ENCODE measurements around the gene MRPS9. TPM values are rescaled to one million over a fixed set of nuclear protein-coding genes. Genes with fewer than 3 reads are reported as not detected.

Gene MRPS9
- total and polyA plus RNA-seq, 9 of the 15 experiments (the other 6 are each of a cell fraction or from before 2014, with no cell fraction given), result 46.2 to 143 (median 65.6) TPM

DNA sequence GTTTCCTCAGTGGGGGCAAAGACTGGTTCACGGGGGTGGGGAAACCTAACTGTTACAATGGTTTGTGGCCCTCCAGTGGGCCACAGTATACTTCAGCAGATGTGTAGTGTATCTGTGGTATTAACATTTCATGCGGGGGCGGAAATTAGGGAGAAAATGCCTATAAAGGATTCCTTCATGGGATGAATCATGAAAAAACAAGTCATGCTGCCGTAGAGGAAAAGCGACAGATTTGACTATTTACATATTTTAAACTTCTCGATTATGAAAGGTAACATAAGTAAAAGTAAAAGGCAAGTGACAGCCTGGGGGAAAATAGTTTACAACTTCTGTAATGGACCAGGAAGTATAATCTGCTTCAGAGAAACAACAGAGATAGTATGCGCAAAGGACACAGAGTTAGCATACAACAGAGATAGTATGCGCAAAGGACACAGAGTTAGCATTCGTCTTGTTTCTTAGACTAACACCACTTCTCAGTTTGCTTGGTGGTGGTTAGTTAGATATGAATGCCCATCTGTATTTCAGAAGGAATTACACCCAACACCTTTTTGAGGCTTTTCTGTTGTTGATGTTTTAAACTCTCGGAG, 41.1 kb downstream of the MRPS9 start:
- Histone ChIP-seq H3K27ac (ENCODE audit: extremely low read depth, low read depth, low read length) (no peak overlapping the region), H3K27me3 (ENCODE audit: control insufficient read depth in 2 of 2, insufficient read depth in 2 of 2, low read length in 2 of 2) (no peaks in the 10 kb centered on the region), H3K9me3 (replicated peaks; ENCODE audit: control insufficient read depth, insufficient read depth, low read depth, low read length) (no peaks in the 10 kb centered on the region), H3K9ac (ENCODE audit: insufficient read depth in 1 of 2, low read depth in 2 of 2, low read length in 2 of 2) (no peak overlapping the region), H4K20me1 (replicated peaks; ENCODE audit: control insufficient read depth, insufficient read depth, low read length) (no peaks in the 10 kb centered on the region), H3K4me2 (ENCODE audit: insufficient read depth, low read length) (no peak overlapping the region), H2AFZ (ENCODE audit: low read depth, low read length) (no peak overlapping the region), H3K79me2 (ENCODE audit: control insufficient read depth, insufficient read depth, low read length) (no peaks in the 10 kb centered on the region), H3K4me1 (replicated peaks in 1 of 2; ENCODE audit: control insufficient read depth in 2 of 2, insufficient read depth in 2 of 2, low read length in 2 of 2) (no peaks in the 10 kb centered on the region), H3K9me1 (ENCODE audit: control insufficient read depth, insufficient read depth, low read length) (no peaks in the 10 kb centered on the region), H3K36me3 (ENCODE audit: control insufficient read depth, insufficient read depth, low read length) (peaks cover 12% of the 10 kb centered on the region; the same call in 2 of the 3 replicates), H3K4me3 (no peak overlapping the region)
- ChIA-PET CTCF (ENCODE audit: low intra/inter-chr PET ratio) (no interaction called here), POLR2A (no interaction called here)
- intact Hi-C loops (cut with micrococcal nuclease) (no loop called here), in situ Hi-C loops (cut with MboI) (no loop called here)
- no peak for FAIRE-seq
- no peak for DNase-seq (ENCODE audit: extremely low read depth in 1 of 4, low spot score in 3 of 4)
- no TSS peak for BruUV-seq (replicated peaks)
- no peak for TF ChIP-seq HDAC6 (IDR thresholded peaks at IDR 0.05; ENCODE audit: low read depth, low read length)
- no peak for TF ChIP-seq MAZ (CRISPR knock-in tag; conservative IDR thresholded peaks at IDR 0.05 in 1 of 2, IDR thresholded peaks at IDR 0.05 in 1 of 2)
- TF ChIP-seq ZBTB1 (CRISPR knock-in tag; IDR thresholded peaks at IDR 0.05; ENCODE audit: borderline replicate concordance, low read depth), result no peak
- no peak for TF ChIP-seq NFATC3 (IDR thresholded peaks at IDR 0.05)
- TF ChIP-seq HDAC1 (IDR thresholded peaks at IDR 0.05), result no peak
- TF ChIP-seq, protein P1, sequence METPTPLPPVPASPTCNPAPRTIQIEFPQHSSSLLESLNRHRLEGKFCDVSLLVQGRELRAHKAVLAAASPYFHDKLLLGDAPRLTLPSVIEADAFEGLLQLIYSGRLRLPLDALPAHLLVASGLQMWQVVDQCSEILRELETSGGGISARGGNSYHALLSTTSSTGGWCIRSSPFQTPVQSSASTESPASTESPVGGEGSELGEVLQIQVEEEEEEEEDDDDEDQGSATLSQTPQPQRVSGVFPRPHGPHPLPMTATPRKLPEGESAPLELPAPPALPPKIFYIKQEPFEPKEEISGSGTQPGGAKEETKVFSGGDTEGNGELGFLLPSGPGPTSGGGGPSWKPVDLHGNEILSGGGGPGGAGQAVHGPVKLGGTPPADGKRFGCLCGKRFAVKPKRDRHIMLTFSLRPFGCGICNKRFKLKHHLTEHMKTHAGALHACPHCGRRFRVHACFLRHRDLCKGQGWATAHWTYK (CRISPR knock-in tag; IDR thresholded peaks at IDR 0.05), result no peak
- no peak for ATAC-seq
- WGBS (ENCODE audit: insufficient coverage, low coverage, missing lambda C conversion rate), result 93% methylated on average over 10 of the region's 10 CpGs

Measured in K562 (cell line).